GM21367 (cell line): ENCODE results near the gene FXYD6.

Experiments used
- ATAC-seq: cut with Tn5 transposase; IDR thresholded peaks from one replicate; pipeline ENCODE4 v1.9.1; 2021; ENCODE audit not compliant: unreplicated experiment

FXYD6 gene

GRCh38 chr11:117851106-117851505 lies 25.4 kb downstream of the FXYD6 start:
- no peak for ATAC-seq

- no peak for ATAC-seq
These were observed 26.6 kb downstream of the FXYD6 start for GRCh38 chr11:117849781-117850414.

DNA sequence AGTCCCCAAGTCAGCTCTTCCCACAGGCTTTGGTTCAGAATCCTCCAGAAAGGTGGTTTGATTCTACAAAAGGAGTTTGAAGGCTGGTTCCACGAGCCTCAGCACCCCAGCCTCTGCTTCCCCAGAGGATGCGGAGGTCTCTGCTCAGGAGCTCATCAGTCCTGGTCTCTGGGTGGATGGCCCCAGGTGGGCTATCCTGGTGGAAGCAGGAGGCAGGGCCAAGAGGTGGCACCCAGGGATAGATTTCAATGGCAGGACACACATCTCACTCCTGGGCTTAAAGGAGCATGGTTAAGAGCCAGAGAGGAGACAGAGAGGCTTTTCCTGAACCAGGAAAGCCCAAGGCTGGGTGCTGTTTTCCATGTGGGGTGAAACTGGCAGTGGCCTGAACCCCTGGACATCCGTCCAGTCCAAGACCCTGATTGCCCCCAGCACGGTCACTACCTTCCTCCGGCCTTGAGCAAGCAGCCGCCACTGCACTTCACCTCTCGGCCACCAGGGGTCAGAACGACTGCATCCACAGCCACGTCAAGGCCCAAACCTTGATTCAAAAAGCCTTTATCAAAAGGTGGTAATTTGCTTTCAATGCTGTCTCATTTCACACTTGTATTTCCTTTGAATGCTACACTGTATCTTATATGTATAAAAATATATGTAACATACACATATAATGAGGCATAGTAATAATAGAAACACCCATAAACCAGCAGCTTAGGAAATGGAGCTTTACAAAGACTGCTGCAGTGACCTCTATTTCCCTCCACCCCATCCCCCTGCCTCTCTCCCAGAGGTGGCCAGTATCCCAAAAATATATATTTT lies 32.6 kb downstream of the FXYD6 start:
- ATAC-seq = no peak

DNA sequence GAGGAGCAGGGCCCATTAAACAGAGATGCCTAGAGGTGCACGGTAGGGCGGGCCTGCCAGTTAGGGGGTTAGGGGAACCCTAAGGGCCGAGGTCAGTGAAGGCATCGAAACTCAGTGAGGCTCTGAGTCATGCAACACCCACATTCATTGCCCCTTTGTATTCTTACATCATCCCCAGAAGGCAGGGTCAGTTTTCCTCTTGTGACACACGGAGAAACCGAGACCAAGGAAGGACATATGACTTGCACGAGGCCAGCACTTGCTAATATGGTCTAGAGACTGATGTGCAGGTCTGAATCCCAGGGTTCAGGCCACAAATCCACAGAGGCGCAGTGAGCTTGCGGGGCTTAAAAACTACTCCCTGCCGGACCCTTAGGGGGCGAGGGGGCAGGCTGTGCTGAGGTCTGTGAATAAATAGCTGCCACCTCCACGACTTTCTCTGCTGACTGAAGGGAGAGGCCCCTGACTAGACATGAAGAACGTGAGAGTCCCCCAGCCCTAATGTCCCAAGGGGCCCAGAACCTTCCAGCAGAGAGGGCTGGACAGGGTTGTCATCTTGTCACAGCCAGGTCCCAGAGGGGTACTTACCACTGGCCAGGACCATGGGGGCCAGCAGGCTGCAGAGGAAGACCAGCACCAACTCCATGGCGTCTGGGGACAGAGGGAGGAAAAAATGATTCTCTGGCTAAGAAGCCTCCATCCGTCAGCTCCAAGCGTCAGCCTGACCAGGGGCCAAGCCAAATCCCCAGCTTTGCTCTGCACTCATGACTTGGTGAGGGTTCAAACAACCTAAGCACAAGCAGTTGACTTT lies 34.1 kb downstream of the FXYD6 start:
- no peak for ATAC-seq

DNA sequence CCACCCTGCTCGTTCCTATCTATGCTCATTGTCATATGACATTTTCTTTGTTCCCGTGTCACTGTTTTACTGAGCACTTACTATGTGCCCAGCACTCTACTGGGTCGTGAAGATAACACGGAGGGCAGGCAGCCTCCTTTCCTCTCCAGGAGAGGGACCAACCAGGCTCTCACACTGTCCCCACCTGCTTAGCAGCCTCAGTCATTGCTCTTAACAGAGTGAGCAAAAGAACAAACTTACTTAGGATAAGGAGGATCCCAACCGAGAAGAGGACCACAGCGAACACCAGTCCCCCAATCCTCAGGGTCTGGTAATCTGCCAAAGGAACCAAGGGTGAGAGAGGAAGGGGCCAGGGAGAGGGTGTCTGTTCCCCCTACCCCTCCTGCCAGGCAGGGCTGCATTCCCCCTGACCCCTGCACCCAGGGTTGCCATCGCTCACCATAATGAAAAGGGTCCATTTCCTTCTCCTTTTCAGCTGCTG lies 34.9 kb downstream of the FXYD6 start:
- no peak for ATAC-seq

GRCh38 chr11:117840881-117841550 lies 35.4 kb downstream of the FXYD6 start:
- no peak for ATAC-seq

- ATAC-seq = no peak
These were observed 36.3 kb downstream of the FXYD6 start for GRCh38 chr11:117839936-117840813.

DNA sequence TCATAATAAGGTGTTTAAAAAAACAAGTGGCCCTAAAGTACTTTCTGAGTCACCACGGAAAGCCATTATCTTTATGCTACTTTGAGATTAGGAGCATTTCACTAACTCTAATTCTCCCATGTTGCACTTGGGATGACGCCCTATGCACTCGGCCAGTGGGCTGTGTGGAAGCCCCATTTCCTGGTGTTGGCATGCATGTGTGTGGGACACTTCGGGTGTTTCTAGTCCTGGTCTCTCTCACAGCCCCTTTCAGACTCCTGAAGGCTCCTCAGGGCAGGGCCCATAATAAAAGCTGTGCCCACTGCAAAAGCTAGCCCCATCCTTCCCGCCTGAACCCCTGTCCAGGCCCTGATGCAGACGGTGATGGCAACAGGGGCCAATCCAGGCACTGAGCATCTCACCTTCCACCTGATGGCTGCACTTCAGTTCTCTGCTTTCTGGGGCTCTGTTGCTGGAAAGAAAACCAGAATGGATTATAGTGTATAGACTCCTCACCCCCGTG lies 37.0 kb downstream of the FXYD6 start:
- no peak for ATAC-seq

- no peak for ATAC-seq
These were observed 37.6 kb downstream of the FXYD6 start for GRCh38 chr11:117838901-117839300.

- no peak for ATAC-seq
These were observed 38.7 kb downstream of the FXYD6 start for GRCh38 chr11:117837791-117838190.

- ATAC-seq = no peak
These were observed 39.2 kb downstream of the FXYD6 start for GRCh38 chr11:117837070-117837776.

DNA sequence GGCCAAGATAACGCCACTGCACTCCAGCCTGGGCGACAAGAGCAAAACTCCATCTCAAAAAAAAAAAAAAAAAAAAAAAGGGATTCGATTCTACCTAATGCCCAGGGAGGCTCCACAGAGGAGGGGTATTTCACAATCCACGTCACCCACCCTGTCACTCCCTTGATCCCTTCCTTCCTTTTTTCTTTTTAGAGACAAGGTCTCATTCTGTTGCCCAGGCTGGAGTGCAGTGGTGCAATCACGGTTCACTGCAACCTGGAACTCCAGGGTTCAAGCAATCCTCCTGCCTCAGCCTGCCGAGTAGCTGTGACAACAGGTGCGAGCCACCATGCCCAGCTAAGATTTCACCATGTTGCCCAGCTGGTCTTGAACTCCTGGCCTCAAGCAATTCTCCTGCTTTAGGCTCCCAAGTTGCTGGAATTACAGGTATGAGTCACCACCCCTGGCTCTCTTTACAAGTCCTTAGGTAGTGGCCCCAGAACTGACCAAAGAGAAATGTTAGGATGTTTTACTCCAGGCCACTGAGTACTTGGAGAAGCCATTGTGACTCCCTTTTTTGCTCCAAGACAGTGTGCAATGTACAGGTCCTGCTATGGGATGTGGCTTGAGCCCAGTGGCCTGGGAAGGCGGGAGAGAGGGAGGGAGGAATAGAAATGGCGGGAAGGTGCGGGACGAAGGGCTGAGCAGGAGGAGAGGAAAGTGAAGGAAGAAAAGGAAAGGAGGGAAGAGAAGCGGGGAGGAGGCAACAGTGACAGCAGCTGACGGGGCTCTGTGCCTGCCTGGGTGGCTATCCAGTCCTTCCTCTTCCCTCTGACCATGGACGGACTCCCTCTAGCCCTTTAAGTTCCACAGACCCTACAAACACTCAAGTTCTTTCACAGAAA lies 40.1 kb downstream of the FXYD6 start:
- no peak for ATAC-seq

DNA sequence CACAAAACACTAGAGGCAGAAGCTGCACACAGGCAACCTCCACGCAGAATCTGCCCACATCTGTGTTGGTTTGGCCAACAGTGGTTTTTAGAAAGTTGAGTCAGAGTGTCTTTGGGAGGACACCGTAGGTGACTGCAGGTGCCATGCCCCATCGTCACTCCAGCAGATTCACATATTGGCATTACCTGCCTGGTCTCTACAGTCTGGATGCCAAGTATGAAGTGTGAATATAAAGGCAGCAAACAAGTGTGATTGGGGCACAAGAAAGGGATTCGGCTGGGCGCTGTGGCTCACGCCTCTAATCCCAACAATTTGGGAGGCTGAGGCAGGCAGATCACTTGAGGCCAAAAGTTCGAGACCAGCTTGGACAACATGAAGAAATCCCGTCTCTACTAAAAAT lies 40.9 kb downstream of the FXYD6 start:
- ATAC-seq = no peak

- no peak for ATAC-seq
These were observed 41.5 kb downstream of the FXYD6 start for GRCh38 chr11:117834838-117835443.

DNA sequence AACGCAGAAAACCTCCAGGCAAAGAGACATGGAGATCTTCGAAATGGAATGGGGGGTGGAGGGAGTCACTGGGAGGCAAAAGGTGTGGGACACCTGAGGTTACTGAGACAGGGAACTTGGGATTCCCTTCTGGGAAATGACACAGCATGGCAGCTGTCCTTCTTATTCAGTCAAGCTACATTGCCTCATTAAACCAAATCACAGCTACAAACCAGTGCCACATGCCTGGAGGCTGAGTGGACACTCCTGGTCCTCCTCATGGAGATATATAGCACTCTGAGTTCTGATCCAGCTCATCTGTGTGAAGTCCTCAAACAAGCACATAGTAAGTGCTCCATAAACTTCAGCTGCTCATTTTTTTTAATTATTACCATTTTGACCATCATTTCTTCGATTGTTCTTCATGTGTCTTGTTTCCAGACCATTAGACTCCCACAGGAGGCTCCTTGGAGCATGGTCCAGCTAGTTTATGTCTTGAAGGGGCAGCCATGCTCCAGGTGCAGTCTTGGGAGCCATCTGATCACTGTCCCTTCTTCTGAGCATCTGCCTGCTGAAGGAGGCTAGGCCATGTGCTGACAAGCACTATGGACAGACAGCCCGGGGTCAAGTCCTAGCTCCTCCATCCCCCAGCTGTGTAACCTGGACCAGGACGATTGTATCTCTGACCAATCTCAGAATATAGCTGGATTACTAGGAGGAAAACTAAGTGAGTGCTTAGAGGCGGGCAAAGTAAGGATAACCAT lies 42.2 kb downstream of the FXYD6 start:
- ATAC-seq = no peak

DNA sequence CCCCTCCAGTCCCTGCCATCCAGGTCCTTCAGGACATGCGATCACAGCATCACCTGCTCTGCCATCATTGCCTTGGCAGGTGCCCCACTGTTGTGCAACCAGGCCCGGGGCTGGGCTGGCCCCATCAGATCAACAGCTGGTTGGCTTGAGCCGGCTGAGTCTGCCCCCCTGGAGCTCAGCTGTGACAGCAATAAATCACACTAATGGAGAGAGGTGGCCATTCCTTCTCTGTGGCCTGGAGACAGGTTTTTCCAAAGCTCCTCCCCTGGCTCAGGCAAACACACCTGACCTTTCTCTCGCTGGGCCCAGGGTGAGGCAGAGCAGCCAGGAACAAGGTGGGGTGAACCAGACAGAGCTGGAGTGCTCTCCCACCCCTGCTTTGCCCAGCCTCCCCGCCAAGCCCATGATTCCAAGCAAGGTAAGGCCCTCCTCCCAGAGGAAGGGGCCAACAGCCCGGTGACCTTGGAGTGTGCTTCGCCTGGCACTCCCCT lies 43.0 kb downstream of the FXYD6 start:
- ATAC-seq = no peak

- no peak for ATAC-seq
These were observed 43.9 kb downstream of the FXYD6 start for GRCh38 chr11:117832511-117832910.
